ENCODE measurements around the gene C1QL4. TPM values are rescaled to one million over a fixed set of nuclear protein-coding genes. Genes with fewer than 3 reads are reported as not detected.

C1QL4 gene
- total and polyA plus RNA-seq, 2 of the 8 experiments (the other 6 are each of a cell fraction or from before 2014, with no cell fraction given): 0.28 to 0.63 TPM

DNA sequence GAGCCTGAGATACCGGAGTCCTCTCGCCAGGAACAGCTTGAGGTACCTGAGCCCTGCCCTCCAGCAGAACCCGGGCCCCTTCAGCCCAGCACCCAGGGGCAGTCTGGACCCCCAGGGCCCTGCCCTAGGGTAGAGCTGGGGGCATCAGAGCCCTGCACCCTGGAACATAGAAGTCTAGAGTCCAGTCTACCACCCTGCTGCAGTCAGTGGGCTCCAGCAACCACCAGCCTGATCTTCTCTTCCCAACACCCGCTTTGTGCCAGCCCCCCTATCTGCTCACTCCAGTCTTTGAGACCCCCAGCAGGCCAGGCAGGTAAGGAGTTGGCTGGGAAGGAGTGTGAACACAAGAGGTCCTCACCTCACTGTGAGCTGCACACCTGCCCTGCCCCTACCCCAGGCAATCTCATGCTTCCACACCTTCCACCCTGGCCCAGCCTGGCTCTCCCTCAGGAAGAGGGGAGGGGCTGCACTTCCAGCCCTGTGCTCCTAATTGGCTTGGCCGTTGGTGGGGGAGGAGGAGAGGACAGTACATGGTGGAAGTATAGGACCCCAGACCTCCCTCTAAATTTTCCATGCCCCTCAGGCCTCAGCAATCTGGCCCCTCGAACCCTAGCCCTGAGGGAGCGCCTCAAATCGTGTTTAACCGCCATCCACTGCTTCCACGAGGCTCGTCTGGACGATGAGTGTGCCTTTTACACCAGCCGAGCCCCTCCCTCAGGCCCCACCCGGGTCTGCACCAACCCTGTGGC is 6.2 kb downstream of the C1QL4 start (continued):
- TF ChIP-seq ZNF274 (IDR thresholded peaks at IDR 0.05; ENCODE audit: borderline replicate concordance, extremely low read depth, low read length): no peak

Measured in H1 (cell line).